Right renal pelvis (tissue), 4 donors: ENCODE results near the gene GPX4. TPM values are rescaled to one million over a fixed set of nuclear protein-coding genes. Genes with fewer than 3 reads are reported as not detected.

ENCODE experiments used
- DNase-seq, 4 donors: peaks; one replicate each; pipeline ENCODE4 v3.0.0-alpha.2; 2013; ENCODE audit warnings: low read depth in 4 of 4, low spot score in 3 of 4, missing footprints in 1 of 4
- polyA plus RNA-seq, 4 donors: library from polyadenylated mRNA; unstranded; fragments of 120-200 nt; gene quantifications; one replicate each; pipeline ENCODE4 v1.2.1, GENCODE V29; 2013; ENCODE audit not compliant: insufficient read length in 4 of 4

GPX4 gene
- 100 to 1,000 TPM; 242 to 321 (median 252) TPM for polyA plus RNA-seq

GRCh38 chr19:1103708-1104310 lies at the start of gene GPX4:
Gene GPX4 (plus strand): TSS chr19:1103994. CDS start chr19:1104044, 50 bp downstream.
- peak; percentile 99 to 100 (median 99) for DNase-seq

GRCh38 chr19:1054102-1055027 lies 49.4 kb upstream of the GPX4 start:
- no peak for DNase-seq

GRCh38 chr19:1055028-1055425 lies 48.8 kb upstream of the GPX4 start:
- DNase-seq, result no peak

GRCh38 chr19:1055886-1056620 lies 47.7 kb upstream of the GPX4 start:
- DNase-seq, result no peak

- DNase-seq, result no peak
Measured at GRCh38 chr19:1057176-1057855, 46.5 kb upstream of the GPX4 start.

GRCh38 chr19:1058112-1058511 lies 45.7 kb upstream of the GPX4 start:
- no peak for DNase-seq

- no peak for DNase-seq
Measured at GRCh38 chr19:1060689-1061088, 43.1 kb upstream of the GPX4 start.

- DNase-seq, result no peak
Measured at GRCh38 chr19:1061987-1062386, 41.8 kb upstream of the GPX4 start.

GRCh38 chr19:1062387-1063029 lies 41.3 kb upstream of the GPX4 start:
- DNase-seq, result no peak

GRCh38 chr19:1063030-1063908 lies 40.5 kb upstream of the GPX4 start:
- DNase-seq, result no peak

GRCh38 chr19:1063909-1064660 lies 39.7 kb upstream of the GPX4 start:
- DNase-seq, result no peak

GRCh38 chr19:1064661-1065605 lies 38.9 kb upstream of the GPX4 start:
- DNase-seq, result no peak

GRCh38 chr19:1065606-1066109 lies 38.1 kb upstream of the GPX4 start:
- DNase-seq, result no peak

GRCh38 chr19:1066251-1066747 lies 37.5 kb upstream of the GPX4 start:
- DNase-seq, result no peak

GRCh38 chr19:1066748-1067340 lies 37.0 kb upstream of the GPX4 start, which contains the start of gene ARHGAP45:
Gene ARHGAP45 (plus strand): TSS chr19:1067167. CDS start chr19:1067406, 239 bp downstream.
- no peak for DNase-seq

GRCh38 chr19:1067341-1067957 lies 36.3 kb upstream of the GPX4 start:
- no peak for DNase-seq
